Endothelial cell of umbilical vein (primary cell): Measurements from ENCODE around the gene AUTS2.

Experiments used
- CTCF ChIP-seq, 2 donors: IDR thresholded peaks; 1 replicate in 1 of 2; 2 replicates in 1 of 2; pipeline ENCODE4 v1.5.1; 2011; ENCODE audit warnings: low read length in 2 of 2, mild to moderate bottlenecking in 2 of 2, moderate library complexity in 2 of 2, control low read depth in 1 of 2, inconsistent platforms in 1 of 2, low read depth in 1 of 2; ENCODE audit not compliant: insufficient read depth in 1 of 2; ENCODE audit errors: extremely low read depth in 1 of 2
- EZH2 ChIP-seq: IDR thresholded peaks from 2 replicates; pipeline ENCODE4 v1.6.1; 2012; ENCODE audit warnings: borderline replicate concordance, low read depth, mild to moderate bottlenecking, moderate library complexity, low read length, inconsistent platforms; ENCODE audit not compliant: severe bottlenecking
- FOS ChIP-seq: IDR thresholded peaks from 2 replicates; pipeline ENCODE4 v1.6.1; 2011; ENCODE audit warnings: mild to moderate bottlenecking, low read length, moderate library complexity, borderline replicate concordance; ENCODE audit not compliant: insufficient read depth
- JUN ChIP-seq: IDR thresholded peaks from 2 replicates; pipeline ENCODE4 v1.6.1; 2011; ENCODE audit warnings: borderline replicate concordance, low read depth; ENCODE audit not compliant: insufficient read length, insufficient read depth
- MAX ChIP-seq: IDR thresholded peaks from 2 replicates; pipeline ENCODE4 v1.6.1; 2011; ENCODE audit not compliant: insufficient read depth, insufficient read length
- MYC ChIP-seq: IDR thresholded peaks from one replicate; pipeline ENCODE4 v1.6.1; 2011; ENCODE audit warnings: mild to moderate bottlenecking, low read depth, low read length
- POLR2A ChIP-seq: IDR thresholded peaks from 2 replicates; pipeline ENCODE4 v1.6.1; 2012; ENCODE audit warnings: low read depth, mild to moderate bottlenecking, control low read depth, low read length

GRCh38 chr7:70439651-70440050 is 841.4 kb downstream of the AUTS2 start:
- TF ChIP-seq JUN (no peak), EZH2 (no peak), POLR2A (no peak), CTCF (IDR thresholded peaks at IDR 0.05; ENCODE audit: extremely low read depth in 1 of 2, insufficient read depth in 1 of 2, low read depth in 1 of 2, low read length in 2 of 2) (no peak), MYC (no peak), MAX (no peak), FOS (no peak)
